Renal cortex interstitium (tissue), 11 donors: ENCODE results near the gene AP2A2. TPM values are rescaled to one million over a fixed set of nuclear protein-coding genes. Genes with fewer than 3 reads are reported as not detected.

ENCODE experiments used
- DNase-seq, 11 donors: peaks; one replicate each; pipeline ENCODE4 v3.0.0-alpha.2; 2013; ENCODE audit warnings: low read depth in 9 of 11, low spot score in 4 of 11; ENCODE audit errors: extremely low read depth in 1 of 11
- polyA plus RNA-seq, 3 donors: library from polyadenylated mRNA; unstranded; fragments of 120-200 nt; gene quantifications; one replicate each; pipeline ENCODE4 v1.2.1, GENCODE V29; 2013; ENCODE audit not compliant: insufficient read length in 3 of 3

Gene AP2A2
- polyA plus RNA-seq, 3 donors: 105 to 133 (median 108) TPM

DNA sequence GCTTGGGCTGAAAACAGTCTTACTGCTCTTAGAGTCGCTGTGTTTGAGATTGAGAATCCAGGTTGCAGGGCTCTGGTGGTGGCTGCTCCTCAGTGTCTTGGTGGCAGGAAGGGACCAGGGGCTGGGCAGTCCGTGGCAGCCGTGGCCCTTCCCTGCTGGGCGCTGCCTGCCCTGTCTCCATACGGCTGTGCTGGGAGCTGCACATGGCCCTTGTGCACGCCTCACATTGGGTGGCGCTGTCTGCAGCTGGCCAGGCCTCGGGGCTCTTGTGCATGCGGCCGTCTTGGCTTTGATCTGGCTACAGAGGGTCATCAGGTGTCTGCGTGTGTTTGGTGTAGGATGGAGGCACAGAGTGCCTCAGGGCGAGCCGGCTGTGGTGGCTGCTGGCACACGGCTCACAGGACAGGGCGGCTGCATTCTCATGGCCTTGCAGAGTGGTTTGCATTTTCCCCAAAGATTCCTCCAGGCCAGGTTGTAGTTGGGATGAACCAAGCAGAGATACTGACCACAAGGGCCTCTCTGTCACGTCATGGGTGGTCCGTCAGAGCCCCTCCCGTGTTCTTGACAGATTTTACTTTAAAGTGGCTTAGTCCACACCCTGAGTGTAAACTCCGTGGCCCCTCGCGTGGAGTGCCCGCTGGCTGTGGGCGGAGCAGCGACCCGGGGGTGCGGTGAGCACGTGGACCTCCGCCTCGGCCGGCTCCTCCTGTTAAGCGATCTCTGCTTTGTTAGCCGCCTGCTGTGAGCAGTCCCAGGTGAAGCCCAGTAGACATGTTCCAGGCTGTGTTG is 76.1 kb downstream of the AP2A2 start:
- DNase-seq: no peak

DNA sequence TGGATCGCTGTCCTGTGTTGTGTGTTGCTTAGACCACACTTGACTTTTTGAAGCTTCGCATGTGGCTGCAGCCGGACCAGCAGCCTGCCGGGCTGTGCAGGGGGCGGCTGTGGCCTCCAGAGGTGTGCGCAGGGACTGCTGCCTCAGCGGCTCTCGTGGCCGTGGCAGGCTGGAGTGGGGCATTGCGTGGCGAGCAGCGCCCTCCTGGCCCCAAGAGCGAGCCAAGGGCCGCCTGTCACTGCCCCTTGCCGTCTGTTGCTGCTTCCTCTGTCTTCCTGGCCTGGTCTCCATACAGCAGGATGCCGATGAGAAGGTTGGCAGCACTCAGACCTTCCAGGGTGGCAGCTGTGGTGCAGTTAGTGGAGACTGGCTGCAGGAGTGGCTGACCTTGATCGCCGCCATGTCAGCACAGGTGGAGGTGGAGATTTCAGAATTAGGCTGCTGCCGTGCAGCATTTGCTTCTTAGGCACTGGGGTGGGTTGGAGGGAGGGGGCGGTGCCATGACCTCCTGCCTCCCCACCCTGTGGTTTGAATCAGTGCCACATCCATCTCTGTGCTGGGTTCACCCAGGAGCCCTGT is 76.8 kb downstream of the AP2A2 start:
- DNase-seq: no peak

DNA sequence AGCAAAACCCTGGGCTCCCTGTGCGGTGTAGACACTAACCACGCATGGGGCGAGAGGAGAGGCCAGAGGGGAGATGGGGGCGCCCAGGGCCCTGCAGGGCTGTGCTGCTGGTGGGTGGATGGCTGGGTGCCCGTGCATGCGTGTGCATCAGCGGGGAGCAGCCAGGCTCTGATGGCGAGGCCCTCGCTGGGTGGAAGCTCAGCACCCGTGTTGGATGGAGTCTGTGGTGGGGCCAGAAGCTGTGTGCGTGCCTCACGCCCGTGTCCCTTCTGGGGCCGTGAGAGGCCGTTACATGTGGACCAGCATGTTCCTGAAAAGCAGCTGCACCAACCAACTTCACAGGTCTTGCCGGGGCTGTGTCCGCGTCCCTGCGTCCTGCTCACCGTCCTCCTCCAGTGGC is 77.5 kb downstream of the AP2A2 start:
- no peak for DNase-seq

DNA sequence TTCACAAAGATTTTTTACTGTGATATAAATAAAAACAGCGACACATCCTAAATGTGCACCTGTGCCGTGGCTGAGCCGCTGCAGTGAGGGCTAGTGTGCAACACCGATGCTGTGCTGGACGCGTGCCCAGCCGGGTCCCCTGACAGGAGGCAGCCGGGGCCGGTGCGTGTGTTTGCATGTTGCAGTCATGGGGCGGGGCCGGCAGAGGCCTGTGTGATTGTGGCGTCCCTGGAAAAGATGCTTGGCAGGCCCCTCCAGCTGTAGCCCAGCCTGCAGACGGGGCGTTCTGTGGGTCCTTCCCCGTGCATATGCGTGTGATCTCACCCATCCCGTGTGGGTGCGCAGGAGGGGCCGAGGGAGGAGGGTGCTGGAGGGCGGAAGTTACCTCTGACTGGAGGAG is 80.3 kb downstream of the AP2A2 start:
- DNase-seq: no peak

DNA sequence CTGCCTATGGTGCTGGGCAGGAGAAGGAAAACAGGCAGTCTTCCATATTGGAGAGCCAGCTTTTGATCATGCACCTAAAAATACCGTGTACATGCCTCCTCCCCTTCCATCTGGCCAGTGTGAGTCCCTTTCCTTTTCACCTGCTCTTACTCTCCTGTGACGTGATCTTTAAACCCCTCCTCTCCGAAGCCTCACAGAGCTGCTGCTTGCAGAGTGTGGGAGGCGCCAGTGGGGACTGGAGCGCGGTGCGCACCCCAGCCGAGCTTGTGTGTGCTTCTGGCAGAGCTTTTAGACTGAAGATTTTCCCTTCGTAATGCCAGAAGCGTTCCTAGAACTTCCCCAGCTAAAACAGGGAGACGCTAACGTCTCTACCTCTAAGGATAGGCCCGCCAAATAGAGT is 81.1 kb downstream of the AP2A2 start:
- peak in 2 of 11 donors; percentile 41 to 62 for DNase-seq

DNA sequence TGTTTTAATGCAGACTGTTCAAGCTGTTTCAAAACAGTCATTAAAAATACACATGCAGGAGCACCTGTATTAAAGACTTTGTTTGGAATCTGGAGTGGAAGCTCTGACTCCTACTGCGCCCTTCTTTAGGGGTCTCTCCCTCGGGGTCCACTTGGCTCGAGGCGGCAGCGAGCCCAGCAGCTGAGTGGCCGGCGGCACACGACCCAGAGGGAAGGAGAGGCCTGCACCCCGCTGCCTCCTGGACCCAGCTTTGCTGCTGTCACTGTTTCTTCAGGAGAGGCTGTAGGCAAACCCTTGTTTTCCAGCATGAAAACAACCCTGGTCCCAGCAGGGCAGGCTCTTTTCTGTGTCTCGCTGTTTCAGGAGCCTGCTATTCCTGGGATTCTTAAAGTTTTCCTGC is 81.6 kb downstream of the AP2A2 start:
- DNase-seq: no peak

DNA sequence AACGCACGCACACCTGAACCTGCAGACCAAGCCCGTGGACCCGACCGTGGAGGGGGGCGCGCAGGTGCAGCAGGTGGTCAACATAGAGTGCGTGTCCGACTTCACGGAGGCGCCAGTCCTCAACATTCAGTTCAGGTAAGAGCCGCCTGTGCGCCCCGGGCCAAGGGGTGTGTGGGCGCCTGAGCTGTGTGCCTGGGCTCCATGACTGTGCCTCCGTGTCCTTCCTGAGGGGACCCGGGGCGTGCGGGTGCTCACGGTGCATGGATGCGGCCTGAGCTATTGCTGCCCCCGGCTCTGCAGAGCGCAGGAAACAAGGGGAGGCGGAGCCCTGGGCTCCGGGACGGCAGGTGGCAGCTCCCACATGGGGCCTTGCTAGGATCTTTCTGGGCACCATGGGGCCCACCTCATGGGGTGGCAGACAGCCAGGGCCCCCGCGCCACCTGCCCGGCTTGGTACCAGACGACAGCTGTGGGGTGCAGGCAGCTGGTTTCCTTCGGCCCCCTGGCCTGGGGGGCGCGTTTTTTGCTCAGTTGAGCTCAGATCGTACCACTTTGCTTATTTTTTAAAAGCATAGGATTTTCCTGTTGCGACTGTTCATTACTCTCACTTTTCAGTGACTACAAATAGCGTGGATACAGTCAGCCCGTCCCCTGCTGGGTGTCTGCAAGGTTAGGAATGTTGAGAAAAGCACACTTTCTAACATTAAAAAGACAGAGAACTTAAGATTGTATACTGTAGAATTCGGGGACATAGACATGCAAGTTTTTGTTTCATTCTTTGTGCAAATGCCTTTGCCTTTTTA is 82.5 kb downstream of the AP2A2 start:
- DNase-seq: no peak

DNA sequence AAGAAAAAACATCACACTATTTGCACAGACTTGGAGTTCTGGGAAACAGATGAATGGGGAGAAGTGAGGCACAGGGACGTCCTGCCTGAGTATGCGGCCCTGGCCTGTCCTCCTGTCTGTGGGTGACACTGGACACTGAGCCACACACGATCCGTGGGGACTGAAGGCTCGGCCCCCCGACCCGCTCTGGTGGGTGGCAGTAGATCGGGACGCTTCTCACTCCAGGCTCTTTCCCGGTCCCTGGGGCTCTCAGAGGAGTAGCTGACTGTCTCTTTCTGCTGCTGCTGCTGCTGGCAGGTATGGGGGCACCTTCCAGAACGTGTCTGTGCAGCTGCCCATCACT is 83.1 kb downstream of the AP2A2 start:
- DNase-seq: no peak

DNA sequence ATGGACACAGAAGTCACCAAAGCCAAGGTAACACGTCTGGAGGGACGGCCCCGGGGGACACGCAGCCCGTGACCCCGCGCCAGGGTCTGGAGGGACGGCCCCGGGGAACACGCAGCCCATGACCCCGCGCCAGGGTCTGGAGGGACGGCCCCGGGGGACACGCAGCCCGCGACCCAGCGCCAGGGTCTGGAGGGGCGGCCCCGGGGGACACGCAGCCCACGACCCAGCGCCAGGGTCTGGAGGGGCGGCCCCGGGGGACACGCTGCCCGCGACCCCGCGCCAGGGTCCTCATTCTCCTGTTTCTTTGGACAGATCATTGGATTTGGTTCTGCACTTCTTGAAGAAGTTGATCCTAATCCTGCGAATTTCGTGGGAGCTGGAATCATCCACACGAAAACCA is 83.7 kb downstream of the AP2A2 start:
- DNase-seq: no peak

DNA sequence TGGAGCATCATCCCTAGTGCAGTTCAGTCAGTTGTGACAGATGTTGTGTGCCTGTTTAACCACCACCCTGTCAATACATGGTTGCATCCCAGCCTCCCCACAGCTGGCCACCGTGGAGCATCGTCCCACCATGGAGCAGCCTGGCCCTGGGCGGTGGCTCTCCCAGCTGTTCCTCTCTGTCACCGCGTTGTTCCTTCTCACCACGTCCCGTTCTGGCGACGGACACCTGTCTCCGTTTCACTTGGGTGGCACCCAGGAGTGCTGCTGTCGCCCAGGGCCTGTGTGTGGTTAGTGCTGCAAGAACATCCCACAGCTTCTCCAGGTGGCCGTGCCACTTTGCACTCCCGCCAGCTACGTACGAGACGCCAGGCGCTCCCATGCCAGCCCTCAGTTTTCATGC is 84.3 kb downstream of the AP2A2 start:
- DNase-seq: no peak

DNA sequence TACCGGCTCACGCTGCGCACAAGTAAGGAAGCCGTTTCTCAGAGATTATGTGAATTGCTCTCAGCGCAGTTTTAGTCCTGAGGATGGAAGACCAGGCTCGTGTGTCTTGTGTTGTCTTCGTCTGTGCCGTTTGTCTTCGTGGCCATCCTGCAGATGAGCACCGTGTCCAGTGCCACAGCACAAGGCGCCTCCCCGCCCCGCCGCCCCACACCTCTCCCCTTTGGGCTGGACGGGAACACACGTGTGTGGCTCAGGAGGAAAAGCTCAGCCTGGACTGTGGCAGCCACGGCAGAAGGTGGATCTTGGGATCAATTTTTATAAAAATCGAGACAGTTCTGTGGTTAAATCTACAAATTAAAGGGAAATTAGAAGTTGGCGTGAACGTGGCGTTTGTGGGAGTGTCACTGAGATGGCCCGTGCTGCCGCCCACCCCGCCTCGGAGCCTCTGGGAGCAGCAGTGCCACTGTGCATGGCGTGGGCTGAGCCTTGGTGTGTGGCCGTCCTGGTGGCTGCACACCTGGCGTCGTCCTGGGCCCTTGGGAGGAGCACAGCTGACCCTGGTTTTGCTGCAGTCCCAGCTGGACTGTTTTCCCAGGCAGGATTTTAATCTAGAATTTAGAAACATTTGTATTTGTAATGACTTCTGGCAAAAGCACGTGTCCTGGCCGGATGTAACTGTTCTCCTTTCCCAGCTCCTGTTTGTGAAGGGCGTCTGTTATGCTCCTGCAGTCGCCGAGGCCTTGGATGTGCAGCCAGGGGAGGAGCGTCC is 85.1 kb downstream of the AP2A2 start:
- DNase-seq: no peak

DNA sequence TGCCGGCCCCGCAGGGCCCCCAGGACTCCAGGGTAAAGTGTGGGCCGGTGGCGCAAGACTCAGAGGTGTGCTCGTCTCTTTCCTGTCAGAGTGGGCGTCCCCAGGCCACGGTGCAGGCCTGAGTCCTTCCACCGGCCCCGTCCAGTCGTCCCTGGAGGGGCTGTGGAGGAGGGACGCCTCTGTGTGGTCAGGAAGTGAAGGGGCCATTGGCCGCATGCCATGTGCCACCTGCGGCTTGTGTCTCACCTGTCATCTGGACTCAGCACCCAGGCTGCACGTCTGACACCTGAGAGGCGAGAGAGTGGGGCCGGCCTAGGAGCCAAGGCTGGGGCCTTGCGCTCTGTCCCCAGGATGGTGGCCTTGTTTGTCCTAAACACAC is 85.6 kb downstream of the AP2A2 start:
- DNase-seq: no peak

DNA sequence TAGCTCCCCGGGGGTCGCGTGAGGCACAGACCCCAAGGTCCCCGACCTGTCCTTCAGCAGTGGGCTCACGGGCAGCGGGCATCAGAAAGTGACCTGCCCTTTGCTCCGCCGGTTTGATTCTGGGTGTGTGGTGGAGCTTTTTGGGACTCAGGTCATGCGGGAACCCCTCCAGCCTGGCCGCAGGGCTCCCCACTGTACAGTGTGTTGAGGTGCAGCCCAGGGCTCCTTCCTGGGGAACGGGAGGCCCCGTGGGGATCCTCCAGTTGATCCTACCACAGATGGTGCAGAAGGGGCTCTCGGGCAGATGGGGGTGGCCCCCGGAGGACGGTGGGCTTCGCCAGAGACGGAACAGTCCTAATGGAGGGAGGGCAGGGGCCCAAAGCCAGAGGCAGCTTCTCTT is 86.6 kb downstream of the AP2A2 start:
- DNase-seq: no peak

DNA sequence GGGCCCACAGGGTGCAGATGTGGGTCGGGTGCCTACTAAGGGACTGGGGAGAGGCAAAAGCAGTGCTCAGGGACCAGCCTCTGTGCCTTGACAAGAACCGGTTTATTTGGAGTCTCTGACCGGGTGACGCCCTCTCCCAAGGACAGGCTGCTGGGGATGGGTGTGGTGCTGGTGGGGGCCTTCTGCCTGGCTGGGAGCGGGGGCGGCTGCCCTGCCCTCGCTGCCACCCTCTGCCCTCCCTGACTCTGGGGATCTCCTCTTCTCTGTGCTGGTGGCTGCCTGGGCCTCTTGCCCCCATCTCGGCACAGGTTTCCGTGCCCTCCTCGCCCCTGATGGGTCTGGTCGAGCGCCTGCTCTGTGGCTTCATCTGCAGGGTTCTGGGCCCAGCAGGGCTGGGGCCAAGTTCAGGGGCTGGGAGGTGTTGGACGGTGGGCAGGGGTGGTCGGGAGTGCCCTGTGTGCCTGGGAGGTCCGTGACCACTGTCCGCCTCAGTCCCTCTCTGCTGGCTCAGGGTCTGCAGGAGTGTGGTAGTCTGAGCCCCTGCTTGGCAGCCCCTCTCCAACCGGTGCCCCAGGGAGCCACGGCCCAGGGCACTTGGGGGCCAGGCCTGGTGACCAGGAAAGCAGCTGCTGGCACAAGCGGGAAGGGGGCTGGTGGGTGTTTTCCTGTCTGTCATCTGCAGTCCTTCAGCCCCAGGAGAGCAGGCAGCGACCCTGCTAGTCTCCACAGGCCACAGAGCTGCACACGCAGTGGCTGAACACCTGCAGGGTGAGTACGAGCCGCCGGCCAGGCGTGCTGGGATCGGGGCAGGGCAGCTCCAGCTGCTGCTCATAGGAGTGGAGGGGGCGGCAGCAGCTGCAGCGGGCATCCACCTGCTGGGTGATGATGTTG is 87.3 kb downstream of the AP2A2 start:
- no peak for DNase-seq

DNA sequence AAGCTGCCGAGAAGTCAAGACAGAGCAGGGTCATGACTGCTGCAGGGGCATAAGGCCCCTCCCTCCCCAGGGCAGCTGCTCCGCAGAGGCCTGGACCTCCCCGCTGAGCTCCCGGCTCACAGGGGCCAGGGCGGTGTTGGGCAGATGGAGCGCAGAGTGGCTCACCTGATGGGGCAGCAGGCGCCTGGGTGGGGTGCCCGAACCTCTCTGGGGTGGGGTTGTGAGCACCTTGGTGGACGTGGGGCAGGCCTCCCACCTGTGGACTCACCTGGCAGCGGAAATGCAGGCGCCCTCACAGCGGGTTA is 87.9 kb downstream of the AP2A2 start:
- DNase-seq: no peak

DNA sequence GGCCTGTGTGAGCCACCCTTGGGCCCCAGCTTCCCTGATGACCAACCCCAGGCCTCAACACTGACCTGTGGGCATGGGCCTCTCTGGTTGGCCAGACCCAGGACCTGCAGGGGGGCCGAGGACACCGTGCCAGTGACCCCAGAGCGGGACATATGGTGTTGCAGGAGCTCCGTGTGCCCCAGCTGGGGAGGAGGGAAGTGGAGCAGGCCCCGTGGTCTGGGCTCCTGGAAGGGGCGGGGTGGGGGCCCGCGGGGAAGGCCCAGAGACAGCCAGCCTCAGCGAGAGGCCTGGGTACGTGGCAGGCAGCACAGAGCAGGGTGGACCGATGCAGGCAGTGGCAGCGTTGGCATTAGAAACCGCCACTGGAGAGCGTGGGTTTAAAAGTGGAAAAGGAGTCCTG is 88.6 kb downstream of the AP2A2 start:
- no peak for DNase-seq

DNA sequence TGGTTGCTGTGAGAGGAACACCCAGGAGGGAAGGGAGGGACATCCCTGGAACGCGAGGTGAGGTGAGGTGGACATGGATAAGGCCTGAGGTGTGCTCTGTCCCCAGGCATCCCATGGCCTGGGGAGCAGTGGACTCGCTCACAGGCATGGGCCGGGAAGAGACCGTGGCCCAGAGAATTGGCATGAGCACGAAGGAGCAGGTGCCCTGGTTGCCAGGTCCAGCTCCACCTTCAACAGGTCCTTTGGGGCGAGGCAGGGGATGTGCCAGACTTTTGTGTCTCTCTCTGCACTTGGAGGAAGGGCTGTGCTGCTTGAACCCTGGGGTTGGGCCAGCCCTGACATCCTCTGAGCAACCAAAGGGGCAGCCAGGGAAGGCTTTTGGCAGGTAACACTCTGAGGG is 89.4 kb downstream of the AP2A2 start:
- no peak for DNase-seq

DNA sequence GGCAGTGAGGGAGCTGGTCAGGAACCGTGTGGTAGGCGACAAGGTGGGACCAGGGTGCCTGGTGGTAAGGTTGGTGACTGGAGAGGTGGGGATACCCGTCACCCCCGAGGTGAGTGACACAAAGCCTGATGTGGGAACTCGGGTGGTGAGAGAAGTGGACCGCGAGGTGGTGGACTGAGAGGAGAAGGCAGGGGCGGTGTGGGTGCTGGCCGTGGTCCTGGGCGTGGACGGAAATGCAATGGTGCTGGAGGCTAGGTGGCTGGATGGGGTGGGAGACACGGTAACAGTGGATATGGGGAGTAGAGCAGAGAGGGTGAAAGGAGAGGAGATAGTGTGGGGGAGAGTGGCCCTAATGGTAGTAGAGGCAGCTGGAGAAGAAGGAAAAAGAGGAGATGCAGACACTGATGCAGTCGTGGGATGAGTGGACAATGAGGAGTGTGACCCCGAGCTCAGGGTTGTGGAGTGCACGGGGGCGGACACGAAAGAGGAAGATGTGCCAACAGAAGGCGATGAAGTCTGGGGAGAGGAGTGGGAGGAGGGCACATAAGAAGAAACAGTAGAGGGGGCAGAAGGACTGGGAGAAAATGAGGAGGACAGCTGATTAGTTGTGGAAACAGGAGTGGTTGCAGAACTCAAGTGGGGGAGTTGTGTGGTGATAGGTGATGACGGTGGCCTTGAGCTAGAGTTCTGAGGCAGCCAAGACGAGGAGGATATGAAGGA is 90.3 kb downstream of the AP2A2 start:
- no peak for DNase-seq
